ENCODE measurements around the gene BACH1.

The BACH1 gene

GRCh38 chr21:29333406-29333805, 34.7 kb downstream of the BACH1 start:
- TF ChIP-seq, protein P1, sequence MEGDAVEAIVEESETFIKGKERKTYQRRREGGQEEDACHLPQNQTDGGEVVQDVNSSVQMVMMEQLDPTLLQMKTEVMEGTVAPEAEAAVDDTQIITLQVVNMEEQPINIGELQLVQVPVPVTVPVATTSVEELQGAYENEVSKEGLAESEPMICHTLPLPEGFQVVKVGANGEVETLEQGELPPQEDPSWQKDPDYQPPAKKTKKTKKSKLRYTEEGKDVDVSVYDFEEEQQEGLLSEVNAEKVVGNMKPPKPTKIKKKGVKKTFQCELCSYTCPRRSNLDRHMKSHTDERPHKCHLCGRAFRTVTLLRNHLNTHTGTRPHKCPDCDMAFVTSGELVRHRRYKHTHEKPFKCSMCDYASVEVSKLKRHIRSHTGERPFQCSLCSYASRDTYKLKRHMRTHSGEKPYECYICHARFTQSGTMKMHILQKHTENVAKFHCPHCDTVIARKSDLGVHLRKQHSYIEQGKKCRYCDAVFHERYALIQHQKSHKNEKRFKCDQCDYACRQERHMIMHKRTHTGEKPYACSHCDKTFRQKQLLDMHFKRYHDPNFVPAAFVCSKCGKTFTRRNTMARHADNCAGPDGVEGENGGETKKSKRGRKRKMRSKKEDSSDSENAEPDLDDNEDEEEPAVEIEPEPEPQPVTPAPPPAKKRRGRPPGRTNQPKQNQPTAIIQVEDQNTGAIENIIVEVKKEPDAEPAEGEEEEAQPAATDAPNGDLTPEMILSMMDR (IDR thresholded peaks at IDR 0.05) = no peak

- TF ChIP-seq, protein P1 (IDR thresholded peaks at IDR 0.05) = no peak
These were observed 36.2 kb downstream of the BACH1 start for GRCh38 chr21:29334717-29335428.

- TF ChIP-seq, protein P1 (IDR thresholded peaks at IDR 0.05) = no peak
These were observed 37.0 kb downstream of the BACH1 start for GRCh38 chr21:29335720-29336119.

DNA sequence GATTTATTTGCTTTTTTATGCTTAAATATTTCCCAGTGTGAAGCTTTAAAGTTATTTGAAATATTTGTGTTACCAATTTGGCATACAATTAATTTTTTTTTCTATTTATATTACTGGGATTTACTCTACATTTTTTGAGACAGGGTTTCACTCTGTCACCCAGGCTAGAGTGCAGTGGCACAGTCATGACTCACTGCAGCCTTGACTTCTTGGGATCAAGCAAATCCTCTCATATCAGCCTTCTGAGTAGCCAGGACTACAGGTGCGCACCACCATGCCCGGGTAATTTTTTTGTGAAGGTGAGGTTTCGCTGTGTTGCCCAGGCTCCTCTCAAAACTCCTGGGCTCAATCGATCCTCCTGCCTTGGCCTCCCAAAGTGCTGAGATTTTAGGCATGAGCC, 39.5 kb downstream of the BACH1 start:
- TF ChIP-seq, protein P1 (IDR thresholded peaks at IDR 0.05) = no peak

DNA sequence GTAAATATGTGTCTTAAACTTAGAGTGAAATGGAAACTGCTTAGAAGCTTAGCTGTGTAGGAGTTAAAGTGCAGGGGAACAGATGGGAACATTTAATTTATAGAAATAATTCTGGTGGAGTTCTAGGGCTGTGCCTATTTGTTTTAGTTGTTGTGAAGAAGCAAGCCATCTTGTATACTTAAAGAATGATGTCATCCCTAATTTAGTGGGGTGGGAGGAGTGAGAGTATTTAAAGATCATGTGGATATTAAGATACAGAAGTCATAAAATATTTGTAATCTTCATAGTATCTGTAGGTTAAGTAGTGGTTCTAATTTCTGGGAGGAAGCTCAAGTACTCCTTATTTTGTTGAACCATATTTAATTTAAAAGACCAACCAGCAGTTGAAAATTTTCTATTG, 41.5 kb downstream of the BACH1 start:
- TF ChIP-seq, protein P1 (IDR thresholded peaks at IDR 0.05) = no peak

DNA sequence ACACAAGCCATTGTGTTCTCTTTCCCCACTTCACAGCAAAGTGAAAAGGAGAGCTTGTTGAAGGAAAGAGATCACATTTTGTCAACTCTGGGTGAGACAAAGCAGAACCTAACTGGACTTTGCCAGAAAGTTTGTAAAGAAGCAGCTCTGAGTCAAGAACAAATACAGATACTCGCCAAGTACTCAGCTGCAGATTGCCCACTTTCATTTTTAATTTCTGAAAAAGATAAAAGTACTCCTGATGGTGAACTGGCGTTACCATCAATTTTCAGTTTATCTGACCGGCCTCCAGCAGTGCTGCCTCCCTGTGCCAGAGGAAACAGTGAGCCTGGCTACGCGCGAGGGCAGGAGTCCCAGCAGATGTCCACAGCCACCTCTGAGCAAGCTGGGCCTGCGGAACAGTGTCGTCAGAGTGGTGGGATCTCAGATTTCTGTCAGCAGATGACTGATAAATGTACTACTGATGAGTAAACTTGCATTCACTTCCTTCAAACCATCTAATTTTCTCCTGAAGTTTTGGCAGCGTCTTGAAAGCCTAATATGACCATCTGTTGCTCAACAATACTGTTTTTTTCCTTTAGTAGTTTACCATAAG, 43.7 kb downstream of the BACH1 start:
- TF ChIP-seq, protein P1 (IDR thresholded peaks at IDR 0.05) = no peak

- TF ChIP-seq, protein P1 (IDR thresholded peaks at IDR 0.05) = no peak
These were observed 44.8 kb downstream of the BACH1 start for GRCh38 chr21:29343519-29343918.
